SU-DHL-6 (cell line): Measurements from ENCODE around the gene MT1HL1.

Source experiments
- EZH2phosphoT487 ChIP-seq: fragments of 200-600 bp; sonication (generic), shearing (Covaris generic); conservative IDR thresholded peaks from 2 replicates; pipeline ENCODE4 v1.6.1; 2018; ENCODE audit warnings: mild to moderate bottlenecking, antibody characterized with exemption, low read length, moderate library complexity, mixed read lengths
- TF ChIP-seq, protein P1 (sequence below): fragments of 200-600 bp; sonication (generic); IDR thresholded peaks from one replicate; pipeline ENCODE4 v1.5.1; 2017; ENCODE audit warnings: antibody characterized with exemption, mild to moderate bottlenecking, low read length, moderate library complexity; ENCODE audit not compliant: insufficient read depth, poor library complexity, severe bottlenecking

DNA sequence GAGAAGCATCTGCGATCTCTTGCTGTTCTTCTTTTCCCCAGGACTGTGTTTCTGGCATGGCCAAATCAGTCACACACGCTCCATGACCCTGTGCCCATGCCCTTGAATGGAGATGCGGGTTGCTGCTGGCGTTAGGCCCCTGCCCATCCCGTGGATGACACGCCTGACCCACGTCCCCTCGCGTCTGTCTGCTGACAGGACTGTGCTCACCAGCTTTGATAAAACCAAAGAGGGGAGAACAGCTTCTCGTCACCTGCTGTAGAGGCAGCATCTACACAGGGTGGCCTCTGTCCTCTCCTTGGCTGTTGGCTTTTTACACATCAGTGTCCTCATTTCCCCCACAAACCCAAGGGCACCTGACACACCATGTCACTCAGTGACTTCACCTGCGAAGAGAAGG lies 6.9 kb downstream of the MT1HL1 start:
- TF ChIP-seq, protein P1, sequence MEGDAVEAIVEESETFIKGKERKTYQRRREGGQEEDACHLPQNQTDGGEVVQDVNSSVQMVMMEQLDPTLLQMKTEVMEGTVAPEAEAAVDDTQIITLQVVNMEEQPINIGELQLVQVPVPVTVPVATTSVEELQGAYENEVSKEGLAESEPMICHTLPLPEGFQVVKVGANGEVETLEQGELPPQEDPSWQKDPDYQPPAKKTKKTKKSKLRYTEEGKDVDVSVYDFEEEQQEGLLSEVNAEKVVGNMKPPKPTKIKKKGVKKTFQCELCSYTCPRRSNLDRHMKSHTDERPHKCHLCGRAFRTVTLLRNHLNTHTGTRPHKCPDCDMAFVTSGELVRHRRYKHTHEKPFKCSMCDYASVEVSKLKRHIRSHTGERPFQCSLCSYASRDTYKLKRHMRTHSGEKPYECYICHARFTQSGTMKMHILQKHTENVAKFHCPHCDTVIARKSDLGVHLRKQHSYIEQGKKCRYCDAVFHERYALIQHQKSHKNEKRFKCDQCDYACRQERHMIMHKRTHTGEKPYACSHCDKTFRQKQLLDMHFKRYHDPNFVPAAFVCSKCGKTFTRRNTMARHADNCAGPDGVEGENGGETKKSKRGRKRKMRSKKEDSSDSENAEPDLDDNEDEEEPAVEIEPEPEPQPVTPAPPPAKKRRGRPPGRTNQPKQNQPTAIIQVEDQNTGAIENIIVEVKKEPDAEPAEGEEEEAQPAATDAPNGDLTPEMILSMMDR = no peak
- no peak for TF ChIP-seq EZH2phosphoT487
